ENCODE results near the gene RNF223.

- no peak for TF ChIP-seq CTCF (IDR thresholded peaks at IDR 0.05)
- no peak for TF ChIP-seq POLR2AphosphoS5 (IDR thresholded peaks at IDR 0.05; ENCODE audit: low read depth, low read length)
- TF ChIP-seq, protein P1, sequence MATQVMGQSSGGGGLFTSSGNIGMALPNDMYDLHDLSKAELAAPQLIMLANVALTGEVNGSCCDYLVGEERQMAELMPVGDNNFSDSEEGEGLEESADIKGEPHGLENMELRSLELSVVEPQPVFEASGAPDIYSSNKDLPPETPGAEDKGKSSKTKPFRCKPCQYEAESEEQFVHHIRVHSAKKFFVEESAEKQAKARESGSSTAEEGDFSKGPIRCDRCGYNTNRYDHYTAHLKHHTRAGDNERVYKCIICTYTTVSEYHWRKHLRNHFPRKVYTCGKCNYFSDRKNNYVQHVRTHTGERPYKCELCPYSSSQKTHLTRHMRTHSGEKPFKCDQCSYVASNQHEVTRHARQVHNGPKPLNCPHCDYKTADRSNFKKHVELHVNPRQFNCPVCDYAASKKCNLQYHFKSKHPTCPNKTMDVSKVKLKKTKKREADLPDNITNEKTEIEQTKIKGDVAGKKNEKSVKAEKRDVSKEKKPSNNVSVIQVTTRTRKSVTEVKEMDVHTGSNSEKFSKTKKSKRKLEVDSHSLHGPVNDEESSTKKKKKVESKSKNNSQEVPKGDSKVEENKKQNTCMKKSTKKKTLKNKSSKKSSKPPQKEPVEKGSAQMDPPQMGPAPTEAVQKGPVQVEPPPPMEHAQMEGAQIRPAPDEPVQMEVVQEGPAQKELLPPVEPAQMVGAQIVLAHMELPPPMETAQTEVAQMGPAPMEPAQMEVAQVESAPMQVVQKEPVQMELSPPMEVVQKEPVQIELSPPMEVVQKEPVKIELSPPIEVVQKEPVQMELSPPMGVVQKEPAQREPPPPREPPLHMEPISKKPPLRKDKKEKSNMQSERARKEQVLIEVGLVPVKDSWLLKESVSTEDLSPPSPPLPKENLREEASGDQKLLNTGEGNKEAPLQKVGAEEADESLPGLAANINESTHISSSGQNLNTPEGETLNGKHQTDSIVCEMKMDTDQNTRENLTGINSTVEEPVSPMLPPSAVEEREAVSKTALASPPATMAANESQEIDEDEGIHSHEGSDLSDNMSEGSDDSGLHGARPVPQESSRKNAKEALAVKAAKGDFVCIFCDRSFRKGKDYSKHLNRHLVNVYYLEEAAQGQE (IDR thresholded peaks at IDR 0.05; ENCODE audit: insufficient read depth in 1 of 2, low read depth in 2 of 2, low read length in 1 of 2): no peak
- no peak for TF ChIP-seq TCF7L2 (IDR thresholded peaks at IDR 0.05; ENCODE audit: low read depth, low read length)
- TF ChIP-seq SIN3A (IDR thresholded peaks at IDR 0.05; ENCODE audit: borderline replicate concordance, insufficient read depth, low read depth, low read length): no peak
These were observed 10.5 kb upstream of the RNF223 start for GRCh38 chr1:1084372-1085170.

All from Panc1 (cell line).